K562 (cell line): ENCODE data around the gene CDC14A. TPM values are rescaled to one million over a fixed set of nuclear protein-coding genes. Genes with fewer than 3 reads are reported as not detected.

ENCODE experiments used
- ATAC-seq: fragments of 200-7000 bp; cut with Tn5 transposase; 3 replicates; pipeline ENCODE4 v1.9.1; 2020; ENCODE audit warnings: moderate library complexity
- BruUV-seq: library from RNA; stranded (reverse); fragments of 400-500 nt; replicated peaks from 2 replicates; lab custom pipeline; 2021; lab: Mats Ljungman, UMichigan
- CTCF ChIA-PET: fragments of 300-600 bp; formaldehyde crosslinking; extraction: SDS; loops from one replicate; lab custom pipeline; 2021; ENCODE audit warnings: low intra/inter-chr PET ratio; lab: Yijun Ruan, JAX
- POLR2A ChIA-PET: fragments of 300-600, 350-650 bp; sonication (Branson Sonifier 250); formaldehyde crosslinking; extraction: SDS; loops from one replicate; lab custom pipeline; 2021; ENCODE audit warnings: antibody characterized with exemption, inconsistent platforms; lab: Yijun Ruan, JAX
- DNase-seq, 4 experiments: peaks; one replicate each; pipeline versions ENCODE4 v3.0.0 to v3.0.0-alpha.2; 2011 to 2018; ENCODE audit warnings: low spot score in 3 of 4, mixed read lengths in 3 of 4; ENCODE audit errors: extremely low read depth in 1 of 4
- FAIRE-seq: peaks from 2 replicates; lab custom pipeline; 2011; peaks lifted over from hg19 to GRCh38; lab: Jason Lieb, UNC
- H2AFZ ChIP-seq: 2 replicates; pipeline ENCODE4 v1.6.0; 2011; ENCODE audit warnings: low read depth, low read length, control low read depth, inconsistent platforms
- H3K27ac ChIP-seq: fragments of 200-600 bp; 3 replicates; pipeline ENCODE4 v1.8.0; 2011; ENCODE audit warnings: low read depth, mild to moderate bottlenecking, control low read depth, inconsistent platforms, low read length, moderate library complexity, mixed read lengths; ENCODE audit errors: extremely low read depth
- H3K27me3 ChIP-seq, 2 experiments: fragments of 300-600 bp in 1 of 2; 2 replicates in 1 of 2; 3 replicates in 1 of 2; pipeline versions ENCODE4 v1.6.0 to v1.8.0; 2011; ENCODE audit warnings: inconsistent platforms in 2 of 2, low read length in 2 of 2, mild to moderate bottlenecking in 1 of 2, mixed read lengths in 1 of 2, moderate library complexity in 1 of 2; ENCODE audit not compliant: control insufficient read depth in 2 of 2, insufficient read depth in 2 of 2
- H3K36me3 ChIP-seq: fragments of 300-600 bp; 3 replicates; pipeline ENCODE4 v1.8.0; 2011; ENCODE audit warnings: mild to moderate bottlenecking, low read length, inconsistent platforms; ENCODE audit not compliant: control insufficient read depth, insufficient read depth
- H3K4me1 ChIP-seq, 2 experiments: fragments of 200-600 bp in 1 of 2; replicated peaks in 1 of 2; 2 replicates in 1 of 2; 3 replicates in 1 of 2; pipeline versions ENCODE4 v1.5.1 to v1.8.0; 2011; ENCODE audit warnings: inconsistent platforms in 2 of 2, low read length in 2 of 2, mild to moderate bottlenecking in 1 of 2, mixed read lengths in 1 of 2, moderate library complexity in 1 of 2; ENCODE audit not compliant: control insufficient read depth in 2 of 2, insufficient read depth in 2 of 2
- H3K4me2 ChIP-seq: 2 replicates; pipeline ENCODE4 v1.6.1; 2011; ENCODE audit warnings: low read length, control low read depth, inconsistent platforms, mixed read lengths; ENCODE audit not compliant: insufficient read depth
- H3K4me3 ChIP-seq: fragments of 200-600 bp; sonication (generic), shearing (Covaris generic); 2 replicates; pipeline ENCODE4 v1.5.1; 2016; ENCODE audit warnings: control low read depth, inconsistent platforms
- H3K79me2 ChIP-seq: fragments of 200-600 bp; 3 replicates; pipeline ENCODE4 v1.8.0; 2011; ENCODE audit warnings: low read length, inconsistent platforms; ENCODE audit not compliant: control insufficient read depth, insufficient read depth
- H3K9ac ChIP-seq, 2 experiments: 2 replicates each; pipeline versions ENCODE4 v1.6.0 to v1.6.1; 2011; ENCODE audit warnings: low read depth in 2 of 2, low read length in 2 of 2, control low read depth in 1 of 2, inconsistent platforms in 1 of 2, mild to moderate bottlenecking in 1 of 2, mixed read lengths in 1 of 2; ENCODE audit not compliant: insufficient read depth in 1 of 2
- H3K9me1 ChIP-seq: one replicate; pipeline ENCODE4 v1.6.0; 2011; ENCODE audit warnings: inconsistent platforms, mild to moderate bottlenecking, low read length, moderate library complexity; ENCODE audit not compliant: control insufficient read depth, insufficient read depth
- H3K9me3 ChIP-seq: replicated peaks from 2 replicates; pipeline ENCODE4 v1.5.1; 2011; ENCODE audit warnings: low read depth, low read length, inconsistent platforms; ENCODE audit not compliant: control insufficient read depth, insufficient read depth
- H4K20me1 ChIP-seq: replicated peaks from 2 replicates; pipeline ENCODE4 v1.6.1; 2011; ENCODE audit warnings: low read length, inconsistent platforms, mixed read lengths; ENCODE audit not compliant: control insufficient read depth, insufficient read depth
- BHLHE40 ChIP-seq: IDR thresholded peaks from 2 replicates; pipeline ENCODE4 v1.6.1; 2011; ENCODE audit warnings: low read length, improper control_type of control experiment
- DMBX1 ChIP-seq: fragments of 250-450 bp; sonication (Bioruptor Pico); IDR thresholded peaks from 2 replicates; pipeline ENCODE4 v1.8.0; 2022; ENCODE audit warnings: inconsistent platforms, mild to moderate bottlenecking, moderate library complexity, borderline replicate concordance
- NCOA2 ChIP-seq, 2 experiments: fragments of 450-650 bp; IDR thresholded peaks; 2 replicates each; pipeline ENCODE4 v1.6.1; 2018; ENCODE audit warnings: mild to moderate bottlenecking in 2 of 2, moderate library complexity in 1 of 2; ENCODE audit not compliant: partially characterized antibody in 2 of 2
- SP1 ChIP-seq: sonication (generic); formaldehyde crosslinking; IDR thresholded peaks from 2 replicates; pipeline ENCODE4 v1.8.1; 2022; ENCODE audit warnings: mild to moderate bottlenecking, missing genetic modification reagents
- ZNF561 ChIP-seq: fragments of 450-650 bp; formaldehyde crosslinking; conservative IDR thresholded peaks from 2 replicates; pipeline ENCODE4 v1.4.0; 2020; ENCODE audit warnings: mild to moderate bottlenecking, moderate library complexity
- WGBS: fragments of 100-300 bp; shearing (Covaris generic); methylation state at CpG from one replicate; pipeline ENCODE4 v1.1.6; 2016; ENCODE audit warnings: low coverage, mixed read lengths; ENCODE audit not compliant: insufficient coverage; ENCODE audit errors: missing lambda C conversion rate; 5-methylcytosine and 5-hydroxymethylcytosine counted together
- in situ Hi-C: fragments of 300-500 bp; cut with MboI; formaldehyde crosslinking; loops from 4 replicates; pipeline ENCODE4 v1.15.0; 2018; ENCODE audit warnings: inconsistent platforms, mixed read lengths
- intact Hi-C: fragments of 100-400 bp; cut with micrococcal nuclease; formaldehyde crosslinking; loops from 2 replicates; pipeline ENCODE4 v1.14.2; 2022
- polyA plus RNA-seq, 8 experiments: library from polyadenylated mRNA; depleted of rRNA in 4 of 8; stranded (reverse) in 5 of 8; unstranded in 3 of 8; fragments of >200 nt; fragmentation: Nextera tagmentation in 2 of 8; fragmentation: Illumina TruSeq in 1 of 8; extraction: Ambion mirVana in 2 of 8; extraction: Trizol in 1 of 8; gene quantifications; 2 replicates each; pipeline versions ENCODE4 v1.2.1 to v1.2.3, GENCODE V29; 2011 to 2014; ENCODE audit warnings: inconsistent platforms in 1 of 8, missing spikeins in 1 of 8
- total RNA-seq, 7 experiments: library from RNA; depleted of rRNA in 6 of 7; stranded (reverse); fragments of >200 nt in 6 of 7; fragmentation: Illumina TruSeq in 2 of 7; extraction: Trizol in 2 of 7; gene quantifications; 2 replicates each; pipeline versions ENCODE4 v1.2.1 to v1.2.3, GENCODE V29; 2011 to 2021; ENCODE audit warnings: low replicate concordance in 1 of 7
- TF ChIP-seq, protein P1 (sequence below): fragments of 450-650 bp; IDR thresholded peaks from 2 replicates; pipeline ENCODE4 v1.6.1; 2016

CDC14A gene
- total and polyA plus RNA-seq, 9 of the 15 experiments (the other 6 are each of a cell fraction or from before 2014, with no cell fraction given): 17.0 to 74.3 (median 33.4) TPM

DNA sequence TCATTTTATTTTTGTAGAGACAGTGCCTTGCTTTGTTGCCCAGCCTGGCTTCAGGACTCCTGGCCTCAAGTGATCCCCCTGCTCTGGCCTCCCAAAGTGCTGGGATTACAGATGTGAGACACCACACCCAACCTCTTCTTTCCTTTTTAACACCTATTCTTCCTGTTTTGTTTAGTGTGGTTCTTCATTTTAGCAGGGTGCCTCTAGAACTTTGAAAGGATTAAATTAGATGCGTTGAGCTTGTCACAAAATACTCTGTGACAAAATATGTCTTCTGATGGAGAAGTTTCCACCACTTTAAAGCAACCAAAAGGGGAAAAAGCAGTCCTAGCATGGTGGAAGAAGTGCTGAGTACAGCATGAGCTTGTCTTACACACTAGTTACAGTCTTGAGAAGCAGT, 42.0 kb downstream of the CDC14A start:
- no peak overlapping the region for H3K27ac ChIP-seq
- no peak overlapping the region for H3K4me2 ChIP-seq
- FAIRE-seq (no peak), ATAC-seq (no peak; the same call in 2 of the 3 replicates), DNase-seq (no peak)
- H3K9ac ChIP-seq: 0 out of 4 replicates have a peak overlapping the region, but pooled peaks of 1 of the 2 experiments have one; percentile 23
- no peaks in the 10 kb centered on the region for H3K27me3 ChIP-seq
- intact Hi-C loops: no loop called here
- no peak overlapping the region for H3K4me3 ChIP-seq
- no peaks in the 10 kb centered on the region for H3K9me3 ChIP-seq
- ChIA-PET CTCF (no interaction called here), POLR2A (interaction anchor here (0.6 to 1.1 kb wide), 4 partner anchors 10 to 69 kb away, joined by 3 to 4 read pairs (median 3); no protein-coding TSS in a partner anchor)
- H2AFZ ChIP-seq: no peak overlapping the region
- no peak for TF ChIP-seq BHLHE40
- no peak for TF ChIP-seq SP1 (CRISPR knock-in tag)
- no peak for TF ChIP-seq ZNF561 (CRISPR knock-in tag)
- TF ChIP-seq DMBX1: no peak
- TF ChIP-seq, protein P1, sequence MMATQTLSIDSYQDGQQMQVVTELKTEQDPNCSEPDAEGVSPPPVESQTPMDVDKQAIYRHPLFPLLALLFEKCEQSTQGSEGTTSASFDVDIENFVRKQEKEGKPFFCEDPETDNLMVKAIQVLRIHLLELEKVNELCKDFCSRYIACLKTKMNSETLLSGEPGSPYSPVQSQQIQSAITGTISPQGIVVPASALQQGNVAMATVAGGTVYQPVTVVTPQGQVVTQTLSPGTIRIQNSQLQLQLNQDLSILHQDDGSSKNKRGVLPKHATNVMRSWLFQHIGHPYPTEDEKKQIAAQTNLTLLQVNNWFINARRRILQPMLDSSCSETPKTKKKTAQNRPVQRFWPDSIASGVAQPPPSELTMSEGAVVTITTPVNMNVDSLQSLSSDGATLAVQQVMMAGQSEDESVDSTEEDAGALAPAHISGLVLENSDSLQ: no peak
- TF ChIP-seq NCOA2 (IDR thresholded peaks at IDR 0.05; ENCODE audit: partially characterized antibody in 2 of 2): no peak
- 0 out of 2 replicates have a peak, but pooled peaks cover 5% of the 10 kb centered on the region for H4K20me1 ChIP-seq
- H3K9me1 ChIP-seq: peaks cover 3% of the 10 kb centered on the region
- H3K4me1 ChIP-seq: peaks cover 11 to 14% of the 10 kb centered on the region in 2 experiments; a peak in 4 of 5 replicates
- 33% methylated on average over 1 of the region's 1 CpG for WGBS
- no TSS peak for BruUV-seq
- H3K36me3 ChIP-seq: peaks cover 70% of the 10 kb centered on the region
- in situ Hi-C loops: no loop called here
- H3K79me2 ChIP-seq: peaks cover 74% of the 10 kb centered on the region
